Colonic mucosa (tissue), 4 donors: ENCODE measurements around the gene YIPF6. TPM values are rescaled to one million over a fixed set of nuclear protein-coding genes. Genes with fewer than 3 reads are reported as not detected.
A peak's percentile ranks its signal among the peaks of the same experiment; 100 is the strongest.
"Not testable (repeated sequence)": the region's sequence is repeated elsewhere in the genome, so short reads cannot be mapped to it uniquely, and the experiment has no call there.

Experiments used
- DNase-seq: peaks from one replicate; pipeline ENCODE4 v3.0.0-alpha.2; 2020
- H3K27ac ChIP-seq: fragments of 200-600 bp; one replicate; pipeline ENCODE4 v1.8.0; 2021
- H3K27me3 ChIP-seq: fragments of 200-600 bp; one replicate; pipeline ENCODE4 v1.8.0; 2021
- H3K36me3 ChIP-seq: fragments of 200-600 bp; one replicate; pipeline ENCODE4 v1.8.0; 2021
- H3K4me1 ChIP-seq: fragments of 200-600 bp; one replicate; pipeline ENCODE4 v1.8.0; 2021; ENCODE audit warnings: mild to moderate bottlenecking
- H3K4me3 ChIP-seq: fragments of 200-600 bp; one replicate; pipeline ENCODE4 v1.8.0; 2021
- H3K9ac ChIP-seq, 2 donors: one replicate each; pipeline ENCODE4 v1.7.0; 2013; ENCODE audit warnings: control low read depth in 2 of 2, low read depth in 2 of 2, low read length in 2 of 2
- H3K9me3 ChIP-seq: fragments of 200-600 bp; one replicate; pipeline ENCODE4 v1.8.0; 2021
- CTCF ChIP-seq: fragments of 200-600 bp; IDR thresholded peaks from one replicate; pipeline ENCODE4 v1.8.0; 2022; ENCODE audit warnings: antibody characterized with exemption, mild to moderate bottlenecking
- intact Hi-C: fragments of 100-400 bp; cut with DNase I; formaldehyde crosslinking; loops from one replicate; pipeline ENCODE4 v1.14.1; 2022
- total RNA-seq, 2 donors: library from RNA; stranded (reverse); fragmentation: NEBNext Ultra II Directional in 1 of 2; extraction: Animal tissue kit (Norgen Biotek cat#: 25700) in 1 of 2; gene quantifications; one replicate each; pipeline ENCODE4 v1.2.1, GENCODE V29; 2021
- donor health status: healthy.
- donor health status: DM: no; HTN: no; CAD: no.
- donor health status: DM: no; HTN: no; CAD: no.

The YIPF6 gene
- total RNA-seq, 2 donors from 2014 or later, result 44.3 to 58.1 TPM

GRCh38 chrX:68511255-68511654 lies 12.4 kb downstream of the YIPF6 start:
- H3K27me3 ChIP-seq, result no peaks in the 10 kb centered on the region
- no peak overlapping the region for H3K4me3 ChIP-seq
- no peaks in the 10 kb centered on the region for H3K4me1 ChIP-seq
- no peak overlapping the region for H3K9ac ChIP-seq
- H3K9me3 ChIP-seq, result no peaks in the 10 kb centered on the region
- intact Hi-C loops, result loop anchor here (5.0 to 10.0 kb wide), 2 partner anchors 201 to 294 kb away; no protein-coding TSS in a partner anchor
- H3K27ac ChIP-seq, result no peak overlapping the region
- peak; percentile 84 for TF ChIP-seq CTCF
- no peaks in the 10 kb centered on the region for H3K36me3 ChIP-seq
- DNase-seq, result peak; percentile 65

- H3K27ac ChIP-seq, H3K9ac ChIP-seq, H3K9me3 ChIP-seq, intact Hi-C loops, DNase-seq, H3K4me1 ChIP-seq, H3K27me3 ChIP-seq, H3K4me3 ChIP-seq, H3K36me3 ChIP-seq: not testable (repeated sequence)
Measured at GRCh38 chrX:68524680-68525079, 25.8 kb downstream of the YIPF6 start.

GRCh38 chrX:68532831-68533533 lies 34.1 kb downstream of the YIPF6 start:
- no peak for DNase-seq
- TF ChIP-seq CTCF, result no peak
- Histone ChIP-seq H3K9me3 (no peaks in the 10 kb centered on the region), H3K9ac (no peak overlapping the region), H3K4me1 (no peaks in the 10 kb centered on the region), H3K36me3 (no peaks in the 10 kb centered on the region), H3K4me3 (no peak overlapping the region), H3K27me3 (no peaks in the 10 kb centered on the region), H3K27ac (no peak overlapping the region)
- intact Hi-C loops, result no loop called here

GRCh38 chrX:68533656-68534055 lies 34.8 kb downstream of the YIPF6 start:
- no peaks in the 10 kb centered on the region for H3K36me3 ChIP-seq
- H3K4me3 ChIP-seq, result no peak overlapping the region
- no peaks in the 10 kb centered on the region for H3K4me1 ChIP-seq
- no peak for DNase-seq
- H3K9me3 ChIP-seq, result no peaks in the 10 kb centered on the region
- no peak overlapping the region for H3K9ac ChIP-seq
- no peaks in the 10 kb centered on the region for H3K27me3 ChIP-seq
- no peak for TF ChIP-seq CTCF
- no peak overlapping the region for H3K27ac ChIP-seq
- intact Hi-C loops, result no loop called here

- H3K9me3 ChIP-seq, result no peaks in the 10 kb centered on the region
- no peaks in the 10 kb centered on the region for H3K36me3 ChIP-seq
- intact Hi-C loops, result no loop called here
- H3K4me3 ChIP-seq, result no peak overlapping the region
- H3K9ac ChIP-seq, result no peak overlapping the region
- no peak for TF ChIP-seq CTCF
- H3K27ac ChIP-seq, result no peak overlapping the region
- H3K4me1 ChIP-seq, result no peaks in the 10 kb centered on the region
- no peak for DNase-seq
- no peaks in the 10 kb centered on the region for H3K27me3 ChIP-seq
Measured at GRCh38 chrX:68534691-68535090, 35.8 kb downstream of the YIPF6 start.

GRCh38 chrX:68536429-68536828 lies 37.6 kb downstream of the YIPF6 start:
- Histone ChIP-seq H3K4me1 (no peaks in the 10 kb centered on the region), H3K36me3 (no peaks in the 10 kb centered on the region), H3K9ac (no peak overlapping the region), H3K27ac (no peak overlapping the region), H3K27me3 (no peaks in the 10 kb centered on the region), H3K9me3 (no peaks in the 10 kb centered on the region), H3K4me3 (no peak overlapping the region)
- intact Hi-C loops, result no loop called here
- no peak for TF ChIP-seq CTCF
- DNase-seq, result no peak
